ENCODE results near the gene DEPDC5.

- no peak for TF ChIP-seq CTCF (IDR thresholded peaks at IDR 0.05 in 4 of 5, conservative IDR thresholded peaks at IDR 0.05 in 1 of 5)
- no peak for TF ChIP-seq POLR2A (IDR thresholded peaks at IDR 0.05)
Observed at GRCh38 chr22:31950226-31950625, 196.4 kb downstream of the DEPDC5 start.

All from gastrocnemius medialis (tissue), 4 donors.